Activated CD4-positive, alpha-beta T cell treated with anti-CD3 and anti-CD28 coated beads, Interleukin-2, amount 10 ng/mL, durations not matched to agents 24 days and 14 days (primary cell): ENCODE measurements around the gene TPSB2. TPM values are rescaled to one million over a fixed set of nuclear protein-coding genes. Genes with fewer than 3 reads are reported as not detected.
A peak's percentile ranks its signal among the peaks of the same experiment; 100 is the strongest.
"Not testable (repeated sequence)": the region's sequence is repeated elsewhere in the genome, so short reads cannot be mapped to it uniquely, and the experiment has no call there.

Experiments
- DNase-seq: peaks from one replicate; pipeline ENCODE4 v3.0.0; 2022
- H3K27ac Mint-ChIP-seq: one replicate; pipeline ENCODE4 v1.8.0; 2022; ENCODE audit warnings: mild to moderate bottlenecking, mixed read lengths
- H3K27me3 Mint-ChIP-seq: one replicate; pipeline ENCODE4 v1.8.0; 2022; ENCODE audit warnings: mixed read lengths
- H3K36me3 Mint-ChIP-seq: one replicate; pipeline ENCODE4 v1.8.0; 2022; ENCODE audit warnings: low read depth, mild to moderate bottlenecking, mixed read lengths
- H3K4me1 Mint-ChIP-seq: one replicate; pipeline ENCODE4 v1.8.0; 2021; ENCODE audit warnings: mixed read lengths
- H3K4me3 Mint-ChIP-seq: one replicate; pipeline ENCODE4 v1.8.0; 2022; ENCODE audit warnings: mild to moderate bottlenecking, moderate library complexity, mixed read lengths
- H3K9me3 Mint-ChIP-seq: one replicate; pipeline ENCODE4 v1.8.0; 2021; ENCODE audit warnings: mixed read lengths
- intact Hi-C: fragments of 100-400 bp; cut with micrococcal nuclease; formaldehyde crosslinking; loops from one replicate; pipeline ENCODE4 v1.15.1; 2023
- total RNA-seq: library from RNA; stranded (reverse); gene quantifications from 2 replicates; pipeline ENCODE4 v1.2.3, GENCODE V29; 2022

The TPSB2 gene
- total RNA-seq, 1 donor from 2014 or later, result not detected

DNA sequence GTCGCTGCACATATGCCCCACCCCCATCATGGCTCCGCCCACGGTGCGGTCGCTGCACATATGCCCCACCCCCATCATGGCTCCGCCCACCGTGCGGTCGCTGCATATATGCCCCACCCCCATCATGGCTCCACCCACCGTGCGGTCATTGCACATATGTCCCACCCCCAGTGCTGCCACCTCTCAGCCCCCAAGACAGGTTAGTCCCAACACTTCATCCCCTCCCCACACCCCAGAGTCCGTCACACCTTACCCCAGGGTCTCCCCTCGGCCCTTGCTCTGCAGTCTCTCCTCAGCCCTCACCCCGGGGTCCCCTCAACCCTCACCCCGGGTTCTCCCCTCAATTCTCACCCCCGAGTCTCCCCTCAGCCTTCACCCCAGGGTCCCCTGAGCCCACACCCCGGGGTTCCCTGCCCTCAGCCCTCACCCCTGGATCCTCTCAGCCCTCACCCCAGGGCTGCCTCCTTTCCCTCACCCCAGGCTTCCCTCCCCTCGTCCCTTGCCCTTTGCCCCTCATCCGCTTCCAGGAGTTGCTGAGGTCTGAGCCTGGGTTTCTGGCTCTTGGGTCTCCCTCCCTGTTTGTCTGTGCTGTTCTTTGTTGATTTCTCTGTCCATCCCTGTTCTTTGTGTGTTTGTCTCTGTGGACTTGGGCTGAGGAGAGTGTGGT is 30.5 kb downstream of the TPSB2 start:
- no peaks in the 10 kb centered on the region for H3K4me1 Mint-ChIP-seq
- no peaks in the 10 kb centered on the region for H3K9me3 Mint-ChIP-seq
- H3K27me3 Mint-ChIP-seq, result no peaks in the 10 kb centered on the region
- H3K36me3 Mint-ChIP-seq, result no peaks in the 10 kb centered on the region
- DNase-seq, result no peak
- H3K4me3 Mint-ChIP-seq, result no peak overlapping the region
- H3K27ac Mint-ChIP-seq, result no peak overlapping the region
- intact Hi-C loops, result no loop called here

- H3K27me3 Mint-ChIP-seq, H3K4me1 Mint-ChIP-seq, H3K27ac Mint-ChIP-seq, DNase-seq, H3K4me3 Mint-ChIP-seq, H3K9me3 Mint-ChIP-seq, intact Hi-C loops, H3K36me3 Mint-ChIP-seq: not testable (repeated sequence)
Measured at GRCh38 chr16:1198671-1199346, 31.2 kb downstream of the TPSB2 start.

GRCh38 chr16:1198194-1198593 is 31.8 kb downstream of the TPSB2 start:
- no peak overlapping the region for H3K27ac Mint-ChIP-seq

DNA sequence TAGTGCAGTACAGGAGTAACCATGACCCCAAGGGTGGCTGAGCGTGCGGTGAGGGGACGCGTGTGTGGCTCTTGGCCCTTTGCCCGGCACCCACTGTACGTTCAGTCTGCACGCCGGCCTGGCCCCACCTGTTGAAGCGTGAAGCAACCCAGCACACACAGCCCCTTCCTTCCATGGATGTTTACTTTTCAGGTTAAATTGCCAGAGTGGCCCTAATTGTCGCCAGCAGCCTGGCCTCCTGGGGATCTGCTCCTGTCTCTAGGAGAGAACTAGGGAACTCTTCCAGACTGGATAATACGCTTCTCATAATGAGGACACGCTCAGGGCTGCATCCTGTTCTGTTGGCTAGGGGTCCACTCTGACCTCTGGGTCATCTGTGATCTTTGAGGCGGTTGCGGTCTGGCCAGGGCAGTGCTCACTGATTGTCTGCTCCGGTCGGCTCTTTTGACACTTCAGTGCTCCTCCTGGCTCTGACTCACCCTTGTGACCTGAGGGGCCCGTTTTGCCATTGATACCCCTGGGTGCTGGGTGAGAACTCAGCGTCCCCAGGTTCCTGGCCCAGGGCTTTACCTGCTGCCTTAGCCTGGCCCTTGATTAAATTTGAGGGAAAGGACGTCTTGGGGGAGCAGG is 32.6 kb downstream of the TPSB2 start:
- no peaks in the 10 kb centered on the region for H3K4me1 Mint-ChIP-seq
- intact Hi-C loops, result no loop called here
- no peaks in the 10 kb centered on the region for H3K36me3 Mint-ChIP-seq

More at GRCh38 chr16:1198194-1198593, 31.8 kb downstream of the TPSB2 start:
- DNase-seq, result no peak
- H3K4me1 Mint-ChIP-seq, result no peaks in the 10 kb centered on the region
- no peaks in the 10 kb centered on the region for H3K27me3 Mint-ChIP-seq
- H3K9me3 Mint-ChIP-seq, result no peaks in the 10 kb centered on the region
- H3K36me3 Mint-ChIP-seq, result no peaks in the 10 kb centered on the region
- no peak overlapping the region for H3K4me3 Mint-ChIP-seq
- intact Hi-C loops, result no loop called here

GRCh38 chr16:1196494-1196893 is 33.5 kb downstream of the TPSB2 start:
- Mint-ChIP-seq H3K36me3 (no peaks in the 10 kb centered on the region), H3K27me3 (no peaks in the 10 kb centered on the region), H3K4me3 (no peak overlapping the region), H3K9me3 (no peaks in the 10 kb centered on the region), H3K27ac (no peak overlapping the region), H3K4me1 (no peaks in the 10 kb centered on the region)
- DNase-seq, result no peak
- intact Hi-C loops, result no loop called here

More for the DNA sequence above, 32.6 kb downstream of the TPSB2 start:
- H3K27me3 Mint-ChIP-seq, result no peaks in the 10 kb centered on the region
- H3K27ac Mint-ChIP-seq, result no peak overlapping the region
- DNase-seq, result no peak
- H3K4me3 Mint-ChIP-seq, result no peak overlapping the region
- no peaks in the 10 kb centered on the region for H3K9me3 Mint-ChIP-seq

GRCh38 chr16:1195393-1195666 is 34.7 kb downstream of the TPSB2 start:
- intact Hi-C loops, result no loop called here
- H3K4me3 Mint-ChIP-seq, result no peak overlapping the region
- H3K4me1 Mint-ChIP-seq, result no peaks in the 10 kb centered on the region
- no peaks in the 10 kb centered on the region for H3K9me3 Mint-ChIP-seq
- no peak overlapping the region for H3K27ac Mint-ChIP-seq
- H3K27me3 Mint-ChIP-seq, result no peaks in the 10 kb centered on the region
- no peak for DNase-seq
- no peaks in the 10 kb centered on the region for H3K36me3 Mint-ChIP-seq

- no peaks in the 10 kb centered on the region for H3K36me3 Mint-ChIP-seq
- no peaks in the 10 kb centered on the region for H3K27me3 Mint-ChIP-seq
- no peak overlapping the region for H3K27ac Mint-ChIP-seq
- intact Hi-C loops, result no loop called here
- peak; percentile 70 for DNase-seq
- no peaks in the 10 kb centered on the region for H3K9me3 Mint-ChIP-seq
- H3K4me1 Mint-ChIP-seq, result no peaks in the 10 kb centered on the region
- H3K4me3 Mint-ChIP-seq, result no peak overlapping the region
Measured at GRCh38 chr16:1194665-1195392, 35.2 kb downstream of the TPSB2 start.

DNA sequence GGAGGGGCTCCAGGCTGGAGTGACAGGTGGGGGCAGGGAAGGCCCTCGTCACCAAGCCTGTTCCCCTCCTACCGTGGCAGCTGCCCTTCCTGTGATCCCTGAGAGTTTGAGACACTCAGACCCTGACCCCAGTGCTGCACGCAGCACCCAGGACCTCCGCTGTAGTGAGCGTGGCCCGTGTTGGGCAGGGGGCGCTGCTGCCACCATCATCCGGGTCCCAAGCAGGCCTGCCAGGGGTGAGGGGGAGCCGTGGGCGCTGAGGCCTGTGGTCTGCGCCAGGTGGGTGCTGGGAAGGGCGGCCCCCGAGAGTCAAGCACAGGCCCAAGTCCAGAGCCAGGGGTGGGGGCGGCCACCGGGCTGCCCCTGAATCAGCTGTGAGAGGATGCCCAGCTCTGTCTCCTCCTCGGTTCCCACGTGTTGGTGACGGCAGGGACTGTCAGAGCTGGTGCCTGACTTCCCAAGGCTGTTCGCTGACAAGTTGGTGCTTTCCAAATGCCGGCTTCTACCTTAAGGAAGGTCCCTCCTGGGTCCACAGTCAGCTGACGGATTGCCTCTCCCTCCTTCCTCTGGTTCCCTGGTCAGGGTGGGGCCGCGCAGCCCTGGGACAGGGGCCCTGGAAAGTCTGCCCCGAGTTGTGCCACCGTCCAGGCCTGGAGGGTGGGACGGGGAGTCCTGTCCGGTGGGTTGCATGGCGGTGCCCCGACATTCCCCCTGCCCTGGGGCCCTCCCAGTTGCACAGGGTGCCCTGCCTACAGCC is 36.0 kb downstream of the TPSB2 start:
- Mint-ChIP-seq H3K9me3 (no peaks in the 10 kb centered on the region), H3K27me3 (no peaks in the 10 kb centered on the region), H3K4me3 (no peak overlapping the region), H3K36me3 (no peaks in the 10 kb centered on the region), H3K4me1 (no peaks in the 10 kb centered on the region), H3K27ac (no peak overlapping the region)
- intact Hi-C loops, result no loop called here
- DNase-seq, result no peak

GRCh38 chr16:1193143-1193824 is 36.7 kb downstream of the TPSB2 start:
- no peak overlapping the region for H3K4me3 Mint-ChIP-seq
- intact Hi-C loops, result no loop called here
- no peaks in the 10 kb centered on the region for H3K9me3 Mint-ChIP-seq
- no peak overlapping the region for H3K27ac Mint-ChIP-seq
- no peaks in the 10 kb centered on the region for H3K27me3 Mint-ChIP-seq
- DNase-seq, result no peak
- H3K4me1 Mint-ChIP-seq, result no peaks in the 10 kb centered on the region
- H3K36me3 Mint-ChIP-seq, result no peaks in the 10 kb centered on the region

DNA sequence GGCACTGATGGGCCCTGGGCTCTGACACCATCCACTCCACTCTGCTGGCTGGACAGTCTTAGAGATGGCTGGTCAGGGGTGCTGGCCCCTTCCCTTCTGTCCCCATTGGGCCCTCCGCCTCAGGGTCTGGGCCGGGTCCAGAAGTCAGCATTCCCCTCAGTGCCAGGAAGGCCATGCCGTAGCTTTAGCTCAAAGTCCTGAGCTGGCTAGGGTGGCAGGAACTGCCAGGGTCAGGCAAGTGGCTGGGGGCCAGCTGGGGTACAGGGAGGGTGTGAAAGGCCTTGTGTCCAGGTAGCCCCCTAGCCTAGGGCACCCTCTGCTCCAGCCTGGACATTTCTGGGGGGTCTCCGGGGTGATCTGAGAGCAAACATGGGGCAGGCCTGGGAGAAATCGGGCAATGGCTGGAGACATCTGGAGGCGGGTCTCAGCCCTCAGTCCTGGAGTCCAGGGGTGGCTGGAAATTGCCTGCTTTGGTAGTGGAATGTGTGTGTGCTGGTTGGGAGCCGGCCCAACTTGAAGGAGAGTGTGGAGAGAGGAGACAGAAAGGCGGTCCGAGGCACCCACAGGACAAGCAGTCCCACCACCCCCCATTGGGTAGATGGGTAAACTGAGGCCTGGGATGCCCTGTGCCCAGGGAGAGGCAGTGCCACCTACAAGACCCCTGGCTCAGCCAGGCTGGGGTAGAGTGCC is 37.5 kb downstream of the TPSB2 start:
- H3K4me3 Mint-ChIP-seq, result no peak overlapping the region
- H3K27ac Mint-ChIP-seq, result no peak overlapping the region
- DNase-seq, result no peak
- no peaks in the 10 kb centered on the region for H3K9me3 Mint-ChIP-seq
- intact Hi-C loops, result no loop called here
- no peaks in the 10 kb centered on the region for H3K36me3 Mint-ChIP-seq
- H3K4me1 Mint-ChIP-seq, result no peaks in the 10 kb centered on the region
- no peaks in the 10 kb centered on the region for H3K27me3 Mint-ChIP-seq

DNA sequence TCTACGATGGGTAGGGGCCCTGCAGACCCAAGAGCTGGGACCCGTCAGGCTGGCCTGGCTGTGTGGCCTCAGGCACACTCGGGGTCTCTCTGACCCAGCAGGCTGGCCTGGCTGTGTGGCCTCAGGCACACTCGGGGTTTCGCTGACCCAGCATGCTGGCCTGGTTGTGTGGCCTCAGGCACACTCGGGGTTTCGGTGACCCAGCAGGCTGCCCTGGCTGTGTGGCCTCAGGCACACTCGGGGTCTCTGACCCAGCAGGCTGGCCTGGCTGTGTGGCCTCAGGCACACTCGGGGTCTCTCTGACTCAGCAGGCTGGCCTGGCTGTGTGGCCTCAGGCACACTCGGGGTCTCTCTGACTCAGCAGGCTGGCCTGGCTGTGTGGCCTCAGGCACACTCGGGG is 39.2 kb downstream of the TPSB2 start:
- H3K4me3 Mint-ChIP-seq, H3K27ac Mint-ChIP-seq, H3K27me3 Mint-ChIP-seq, H3K36me3 Mint-ChIP-seq, DNase-seq, H3K9me3 Mint-ChIP-seq, H3K4me1 Mint-ChIP-seq, intact Hi-C loops: not testable (repeated sequence)

DNA sequence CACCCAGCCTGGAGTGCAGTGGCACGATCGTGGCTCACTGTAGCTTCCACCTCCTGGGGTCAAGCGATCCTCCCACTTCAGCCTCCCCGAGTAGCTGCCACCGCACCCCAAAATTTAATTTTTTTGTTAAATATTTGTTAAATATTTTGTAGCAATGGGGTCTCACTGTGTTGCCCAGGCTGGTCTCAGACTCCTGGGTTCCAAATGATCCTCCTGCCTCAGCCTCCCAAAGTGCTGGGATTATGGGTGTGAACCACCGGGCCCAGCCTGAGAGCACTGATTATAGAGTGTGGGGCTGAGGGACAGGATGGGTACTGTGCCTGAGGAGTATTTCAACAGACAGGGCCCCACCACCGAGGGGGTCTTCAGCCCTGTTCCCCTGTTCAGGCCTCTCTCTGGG is 40.5 kb downstream of the TPSB2 start:
- no peak for DNase-seq
- intact Hi-C loops, result no loop called here
- Mint-ChIP-seq H3K4me3 (no peak overlapping the region), H3K27me3 (no peaks in the 10 kb centered on the region), H3K36me3 (no peaks in the 10 kb centered on the region), H3K4me1 (no peaks in the 10 kb centered on the region), H3K9me3 (no peaks in the 10 kb centered on the region), H3K27ac (no peak overlapping the region)
